ENCODE results near the gene HSF2. TPM values are rescaled to one million over a fixed set of nuclear protein-coding genes. Genes with fewer than 3 reads are reported as not detected.

Gene HSF2
- total RNA-seq, 4 donors from 2014 or later, result 10.7 to 27.1 (median 17.6) TPM

DNA sequence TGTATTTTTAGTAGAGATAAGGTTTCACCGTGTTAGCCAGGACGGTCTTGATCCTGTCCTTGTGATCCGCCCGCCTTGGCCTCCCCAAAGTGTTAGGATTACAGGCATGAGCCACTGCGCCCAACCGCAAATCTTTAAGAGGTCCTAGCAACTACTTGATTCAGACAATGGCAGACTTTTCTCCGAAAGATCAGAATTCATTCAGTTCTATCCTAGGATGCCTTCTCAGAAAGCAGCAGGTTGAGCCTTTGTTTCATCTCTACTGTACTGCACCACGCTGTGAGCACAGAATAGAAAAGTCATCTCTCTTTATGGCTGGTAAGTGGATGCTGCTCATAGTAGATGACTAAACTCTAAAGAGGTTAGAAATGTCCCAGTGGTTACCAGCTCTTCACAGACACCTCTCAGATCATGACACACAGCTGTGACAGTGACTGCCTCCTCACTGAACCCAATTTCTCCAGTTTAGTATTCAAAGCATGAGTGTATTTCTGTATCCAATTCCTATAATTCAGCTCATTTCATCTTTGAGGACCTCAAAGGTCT is 6.0 kb upstream of the HSF2 start:
- H3K4me3 ChIP-seq (ENCODE audit: low read depth, poor library complexity, severe bottlenecking), result no peak overlapping the region
- intact Hi-C loops (cut with DNase I; ENCODE audit: low total_unique reads), result no loop called here
- TF ChIP-seq, protein P1, sequence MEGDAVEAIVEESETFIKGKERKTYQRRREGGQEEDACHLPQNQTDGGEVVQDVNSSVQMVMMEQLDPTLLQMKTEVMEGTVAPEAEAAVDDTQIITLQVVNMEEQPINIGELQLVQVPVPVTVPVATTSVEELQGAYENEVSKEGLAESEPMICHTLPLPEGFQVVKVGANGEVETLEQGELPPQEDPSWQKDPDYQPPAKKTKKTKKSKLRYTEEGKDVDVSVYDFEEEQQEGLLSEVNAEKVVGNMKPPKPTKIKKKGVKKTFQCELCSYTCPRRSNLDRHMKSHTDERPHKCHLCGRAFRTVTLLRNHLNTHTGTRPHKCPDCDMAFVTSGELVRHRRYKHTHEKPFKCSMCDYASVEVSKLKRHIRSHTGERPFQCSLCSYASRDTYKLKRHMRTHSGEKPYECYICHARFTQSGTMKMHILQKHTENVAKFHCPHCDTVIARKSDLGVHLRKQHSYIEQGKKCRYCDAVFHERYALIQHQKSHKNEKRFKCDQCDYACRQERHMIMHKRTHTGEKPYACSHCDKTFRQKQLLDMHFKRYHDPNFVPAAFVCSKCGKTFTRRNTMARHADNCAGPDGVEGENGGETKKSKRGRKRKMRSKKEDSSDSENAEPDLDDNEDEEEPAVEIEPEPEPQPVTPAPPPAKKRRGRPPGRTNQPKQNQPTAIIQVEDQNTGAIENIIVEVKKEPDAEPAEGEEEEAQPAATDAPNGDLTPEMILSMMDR (IDR thresholded peaks at IDR 0.05), result no peak
- no peak for TF ChIP-seq POLR2A (IDR thresholded peaks at IDR 0.05)
- no peak for DNase-seq (ENCODE audit: low spot score in 2 of 2)
- WGBS, 2 donors, result 74 to 81% methylated on average over 8 of the region's 8 CpGs

DNA sequence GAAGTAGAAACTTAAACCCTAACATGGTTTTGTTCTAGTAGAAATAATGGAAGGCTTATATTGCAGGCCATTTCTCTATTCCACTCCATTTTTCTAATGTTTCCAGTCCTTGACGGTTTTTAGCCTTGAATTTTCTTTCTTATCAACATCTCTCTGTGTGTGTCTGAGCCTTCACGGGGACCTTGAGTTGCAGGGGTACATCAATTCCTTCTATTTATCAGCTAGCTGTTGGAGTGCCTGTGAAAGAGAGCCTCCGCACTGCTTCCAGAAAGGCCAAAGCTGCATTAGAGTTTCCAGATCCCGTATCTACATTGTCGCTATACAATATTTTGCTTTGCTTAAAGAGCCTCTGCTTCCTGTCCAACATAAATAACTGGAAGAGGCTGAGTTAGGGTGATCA is 5.4 kb upstream of the HSF2 start:
- intact Hi-C loops (cut with DNase I; ENCODE audit: low total_unique reads), result no loop called here
- 83 to 90% methylated on average over 5 of the region's 5 CpGs for WGBS, 2 donors
- TF ChIP-seq POLR2A (IDR thresholded peaks at IDR 0.05), result no peak
- TF ChIP-seq, protein P1 (IDR thresholded peaks at IDR 0.05), result no peak
- DNase-seq (ENCODE audit: low spot score in 2 of 2), result no peak
- H3K4me3 ChIP-seq (ENCODE audit: low read depth, poor library complexity, severe bottlenecking), result no peak overlapping the region

DNA sequence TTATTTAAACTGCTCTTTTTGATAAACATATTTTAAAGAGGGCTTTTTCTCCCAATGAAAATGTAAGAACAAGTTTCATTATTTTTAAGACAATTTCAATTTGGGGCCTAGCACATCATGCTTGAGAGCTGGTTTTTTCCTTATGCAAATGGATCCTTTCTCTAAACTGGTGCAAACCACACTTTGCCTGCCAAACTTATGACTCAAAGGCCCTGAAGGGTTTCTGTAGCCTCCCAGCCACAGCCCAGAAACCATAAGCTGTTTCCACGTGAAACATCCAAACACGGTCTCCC is 451 bp upstream of the HSF2 start:
- TF ChIP-seq, protein P1 (IDR thresholded peaks at IDR 0.05), result no peak
- no peak for TF ChIP-seq POLR2A (IDR thresholded peaks at IDR 0.05)
- 0 to 4% methylated on average over 2 of the region's 2 CpGs for WGBS, 2 donors
- intact Hi-C loops (cut with DNase I; ENCODE audit: low total_unique reads), result no loop called here
- DNase-seq (ENCODE audit: low spot score in 2 of 2), result no peak
- no peak overlapping the region for H3K4me3 ChIP-seq (ENCODE audit: low read depth, poor library complexity, severe bottlenecking)

DNA sequence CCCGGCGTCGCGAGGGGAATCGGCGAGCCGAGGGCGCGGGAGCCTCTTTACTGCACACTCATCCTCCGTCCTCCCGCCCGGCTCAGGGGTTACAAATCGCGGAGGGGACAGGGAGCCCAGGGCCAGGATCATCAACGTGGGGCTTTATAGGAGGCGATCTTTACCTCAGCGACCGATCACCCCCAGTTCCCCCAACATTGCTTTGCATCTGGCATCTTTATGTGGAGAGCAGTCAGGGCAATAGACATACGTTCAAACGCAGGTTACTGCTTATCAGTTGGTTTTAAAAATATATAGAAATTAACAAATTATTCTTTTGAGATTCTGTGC is 634 bp downstream of the HSF2 start:
- DNase-seq (ENCODE audit: low spot score in 2 of 2), result peak in 1 of 2 donors; percentile 25
- TF ChIP-seq, protein P1 (IDR thresholded peaks at IDR 0.05), result no peak
- no peak for TF ChIP-seq POLR2A (IDR thresholded peaks at IDR 0.05)
- intact Hi-C loops (cut with DNase I; ENCODE audit: low total_unique reads), result no loop called here
- WGBS, 2 donors, result 0 to 1% methylated on average over 11 to 18 of the region's 20 CpGs
- H3K4me3 ChIP-seq (ENCODE audit: low read depth, poor library complexity, severe bottlenecking), result peak overlapping the region; percentile 91

DNA sequence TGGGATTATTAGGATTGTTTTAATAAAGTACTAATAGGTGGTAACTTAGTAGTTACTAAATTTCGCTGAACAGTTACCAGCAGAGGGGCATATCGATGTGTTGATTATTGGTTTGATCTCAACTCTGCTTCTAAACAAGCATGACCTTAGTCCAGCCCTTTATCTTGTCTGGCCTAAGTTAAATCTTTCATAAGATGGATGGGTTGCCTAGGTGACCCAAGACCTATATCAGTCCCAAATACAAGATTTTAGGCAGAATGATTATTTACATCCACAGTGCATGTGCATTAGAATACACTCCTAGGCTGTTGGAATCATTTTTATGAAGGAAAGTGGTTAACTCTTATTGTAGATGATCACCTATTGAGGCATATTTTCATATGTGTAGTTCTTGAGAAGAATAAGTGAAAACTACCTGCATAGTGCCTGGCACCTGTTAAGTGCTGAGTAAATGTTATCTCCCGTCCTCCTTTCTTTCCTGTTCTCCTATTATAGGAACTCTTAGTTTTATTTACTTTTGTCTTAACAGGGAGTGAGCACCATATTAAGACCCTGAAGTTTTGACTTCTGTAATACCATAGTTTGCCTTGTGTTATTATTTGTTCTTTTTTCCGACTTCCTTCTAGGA is 1.1 kb downstream of the HSF2 start:
- intact Hi-C loops (cut with DNase I; ENCODE audit: low total_unique reads), result no loop called here
- 31 to 42% methylated on average over 4 of the region's 4 CpGs for WGBS, 2 donors
- H3K4me3 ChIP-seq (ENCODE audit: low read depth, poor library complexity, severe bottlenecking), result no peak overlapping the region
- no peak for DNase-seq (ENCODE audit: low spot score in 2 of 2)
- TF ChIP-seq POLR2A (IDR thresholded peaks at IDR 0.05), result no peak
- TF ChIP-seq, protein P1 (IDR thresholded peaks at IDR 0.05), result no peak

DNA sequence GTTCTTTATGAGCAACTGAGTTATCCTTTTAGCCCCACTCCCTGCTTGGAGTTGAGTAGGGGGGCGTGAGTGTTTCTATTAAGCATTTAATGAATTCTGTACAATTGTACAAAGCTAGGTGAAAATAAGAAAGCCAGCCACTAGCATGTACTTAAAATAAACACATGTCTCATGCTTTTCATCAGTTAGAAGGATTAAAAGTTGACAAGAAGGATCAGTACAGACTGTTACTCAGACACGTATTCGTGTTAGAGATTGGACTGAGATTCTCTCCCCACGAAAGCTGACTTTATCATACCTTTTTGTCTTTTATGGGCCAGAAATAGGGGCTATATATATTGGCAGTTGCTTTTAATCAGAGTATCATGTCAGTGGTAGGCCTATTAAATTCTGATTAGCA is 1.7 kb downstream of the HSF2 start:
- TF ChIP-seq POLR2A (IDR thresholded peaks at IDR 0.05), result no peak
- TF ChIP-seq, protein P1 (IDR thresholded peaks at IDR 0.05), result no peak
- intact Hi-C loops (cut with DNase I; ENCODE audit: low total_unique reads), result no loop called here
- no peak overlapping the region for H3K4me3 ChIP-seq (ENCODE audit: low read depth, poor library complexity, severe bottlenecking)
- no peak for DNase-seq (ENCODE audit: low spot score in 2 of 2)
- WGBS, 2 donors, result 61 to 67% methylated on average over 4 of the region's 4 CpGs
